ENCODE results near the gene CYP11A1.

DNA sequence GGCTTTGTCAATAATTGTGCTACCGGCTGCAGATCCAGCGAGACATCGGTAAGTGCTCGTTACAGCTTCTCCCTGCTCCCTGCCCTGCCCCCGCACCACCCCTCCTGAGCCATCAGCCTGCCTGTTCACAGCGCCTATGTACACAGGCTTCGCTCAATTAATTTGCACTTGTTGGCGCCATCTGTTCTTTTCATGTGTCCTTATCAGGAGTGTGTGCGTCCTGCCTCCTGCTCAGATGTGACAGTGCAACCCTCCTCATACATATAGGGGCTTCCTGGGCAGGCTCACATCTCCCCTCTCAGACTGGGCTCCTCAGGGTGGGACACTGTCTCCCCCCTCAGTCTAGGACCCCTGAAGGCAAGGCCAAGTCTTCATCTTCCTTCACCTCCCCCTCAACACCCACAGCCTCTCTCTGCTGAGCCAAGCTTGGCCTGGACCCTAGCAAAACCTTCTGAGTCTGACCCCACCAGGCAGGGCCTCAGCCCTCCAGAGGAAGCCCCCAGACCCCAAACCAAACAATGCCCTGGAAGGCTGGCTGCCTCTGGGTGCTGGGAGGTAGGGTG, 54.9 kb downstream of the CYP11A1 start:
- TF ChIP-seq, protein P1, sequence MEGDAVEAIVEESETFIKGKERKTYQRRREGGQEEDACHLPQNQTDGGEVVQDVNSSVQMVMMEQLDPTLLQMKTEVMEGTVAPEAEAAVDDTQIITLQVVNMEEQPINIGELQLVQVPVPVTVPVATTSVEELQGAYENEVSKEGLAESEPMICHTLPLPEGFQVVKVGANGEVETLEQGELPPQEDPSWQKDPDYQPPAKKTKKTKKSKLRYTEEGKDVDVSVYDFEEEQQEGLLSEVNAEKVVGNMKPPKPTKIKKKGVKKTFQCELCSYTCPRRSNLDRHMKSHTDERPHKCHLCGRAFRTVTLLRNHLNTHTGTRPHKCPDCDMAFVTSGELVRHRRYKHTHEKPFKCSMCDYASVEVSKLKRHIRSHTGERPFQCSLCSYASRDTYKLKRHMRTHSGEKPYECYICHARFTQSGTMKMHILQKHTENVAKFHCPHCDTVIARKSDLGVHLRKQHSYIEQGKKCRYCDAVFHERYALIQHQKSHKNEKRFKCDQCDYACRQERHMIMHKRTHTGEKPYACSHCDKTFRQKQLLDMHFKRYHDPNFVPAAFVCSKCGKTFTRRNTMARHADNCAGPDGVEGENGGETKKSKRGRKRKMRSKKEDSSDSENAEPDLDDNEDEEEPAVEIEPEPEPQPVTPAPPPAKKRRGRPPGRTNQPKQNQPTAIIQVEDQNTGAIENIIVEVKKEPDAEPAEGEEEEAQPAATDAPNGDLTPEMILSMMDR (IDR thresholded peaks at IDR 0.05), result no peak
- no peak for TF ChIP-seq POLR2AphosphoS5 (IDR thresholded peaks at IDR 0.05)

Measured in upper lobe of left lung (tissue), 4 donors.